Adrenal gland (tissue), 5 donors: Measurements from ENCODE around the gene ZWINT.

Source experiments
- CTCF ChIP-seq, 6 experiments: fragments of 450-650 bp in 4 of 6; fragments of 200-600 bp in 2 of 6; sonication (generic) in 1 of 6; IDR thresholded peaks; 1 replicate in 5 of 6; 2 replicates in 1 of 6; pipeline versions ENCODE4 v1.5.1 to v1.8.0; 2016 to 2021; ENCODE audit warnings: antibody characterized with exemption in 6 of 6, mild to moderate bottlenecking in 2 of 6, moderate library complexity in 1 of 6
- POLR2A ChIP-seq, 2 donors: fragments of 450-650 bp; IDR thresholded peaks; one replicate each; pipeline ENCODE4 v1.6.1; 2017; ENCODE audit warnings: antibody characterized with exemption in 2 of 2, mild to moderate bottlenecking in 2 of 2, moderate library complexity in 1 of 2
- donor health status: DM: no; HTN: no; CAD: no.

- TF ChIP-seq CTCF (IDR thresholded peaks at IDR 0.05) (no peak), POLR2A (IDR thresholded peaks at IDR 0.05) (no peak)
Measured at GRCh38 chr10:56370217-56371113, 9.4 kb upstream of the ZWINT start.
